NCI-H1417 treated with DMSO at 0.1 percent for 48 hours (cell line): ENCODE data around the gene RIMBP2.
A peak's percentile ranks its signal among the peaks of the same experiment; 100 is the strongest.
"Not testable (repeated sequence)": the region's sequence is repeated elsewhere in the genome, so short reads cannot be mapped to it uniquely, and the experiment has no call there.

Source experiments
- DNase-seq: peaks from one replicate; lab custom pipeline; 2025; lab: John Stamatoyannopoulos, UW

The RIMBP2 gene

GRCh38 chr12:130715998-130716968 is at the start of gene RIMBP2:
TSS of gene RIMBP2 (minus strand) at chr12:130716299. CDS start at chr12:130479013, 237,286 bp downstream.
- peak; percentile 62 for DNase-seq

- no peak for DNase-seq
These were observed 49.1 kb upstream of the RIMBP2 start for GRCh38 chr12:130765186-130765659.

- DNase-seq = no peak
These were observed 48.5 kb upstream of the RIMBP2 start for GRCh38 chr12:130764475-130765185.

GRCh38 chr12:130764073-130764472 is 48.0 kb upstream of the RIMBP2 start:
- no peak for DNase-seq

GRCh38 chr12:130762319-130762675 is 46.2 kb upstream of the RIMBP2 start:
- no peak for DNase-seq

GRCh38 chr12:130761537-130762318 is 45.6 kb upstream of the RIMBP2 start:
- DNase-seq = no peak

GRCh38 chr12:130754234-130754901 is 38.3 kb upstream of the RIMBP2 start:
- no peak for DNase-seq

GRCh38 chr12:130752692-130753230 is 36.7 kb upstream of the RIMBP2 start:
- no peak for DNase-seq

GRCh38 chr12:130752037-130752436 is 35.9 kb upstream of the RIMBP2 start:
- not testable (repeated sequence) for DNase-seq

- DNase-seq = no peak
These were observed 32.7 kb upstream of the RIMBP2 start for GRCh38 chr12:130748786-130749185.

GRCh38 chr12:130747867-130748740 is 32.0 kb upstream of the RIMBP2 start:
- DNase-seq = peak; percentile 50

- no peak for DNase-seq
These were observed 30.4 kb upstream of the RIMBP2 start for GRCh38 chr12:130746546-130746945.

- no peak for DNase-seq
These were observed 29.8 kb upstream of the RIMBP2 start for GRCh38 chr12:130745921-130746320.

GRCh38 chr12:130744274-130744673 is 28.2 kb upstream of the RIMBP2 start:
- DNase-seq = no peak

GRCh38 chr12:130743606-130744005 is 27.5 kb upstream of the RIMBP2 start:
- no peak for DNase-seq

GRCh38 chr12:130743176-130743575 is 27.1 kb upstream of the RIMBP2 start:
- no peak for DNase-seq

GRCh38 chr12:130742716-130743115 is 26.6 kb upstream of the RIMBP2 start:
- no peak for DNase-seq

GRCh38 chr12:130742112-130742511 is 26.0 kb upstream of the RIMBP2 start:
- no peak for DNase-seq

GRCh38 chr12:130739571-130739970 is 23.5 kb upstream of the RIMBP2 start:
- DNase-seq = no peak

- not testable (repeated sequence) for DNase-seq
These were observed 22.3 kb upstream of the RIMBP2 start for GRCh38 chr12:130738403-130738802.
